ENCODE results near the gene APEX2. TPM values are rescaled to one million over a fixed set of nuclear protein-coding genes. Genes with fewer than 3 reads are reported as not detected.

The APEX2 gene
- polyA plus RNA-seq, 1 donor from 2014 or later: 3.0 TPM

GRCh38 chrX:54995621-54996020, 4.5 kb upstream of the APEX2 start:
- H3K9me2 ChIP-seq (ENCODE audit: insufficient read depth, low read length): no peaks in the 10 kb centered on the region
- TF ChIP-seq MXI1 (conservative IDR thresholded peaks at IDR 0.05; ENCODE audit: poor library complexity, severe bottlenecking) (no peak), EZH2 (IDR thresholded peaks at IDR 0.05; ENCODE audit: borderline replicate concordance, insufficient read depth, low read length, poor library complexity, severe bottlenecking) (no peak), CTCF (IDR thresholded peaks at IDR 0.05; ENCODE audit: poor library complexity, severe bottlenecking) (no peak), SMC3 (conservative IDR thresholded peaks at IDR 0.05; ENCODE audit: poor library complexity) (no peak), POLR2AphosphoS5 (IDR thresholded peaks at IDR 0.05) (no peak), EP300 (conservative IDR thresholded peaks at IDR 0.05; ENCODE audit: poor library complexity, severe bottlenecking) (no peak), RAD21 (conservative IDR thresholded peaks at IDR 0.05) (no peak), TAF1 (IDR thresholded peaks at IDR 0.05; ENCODE audit: low read depth) (no peak), REST (IDR thresholded peaks at IDR 0.05; ENCODE audit: borderline replicate concordance) (no peak)
- H3K27me3 ChIP-seq (ENCODE audit: insufficient read depth, low read depth, low read length): no peaks in the 10 kb centered on the region
- no peak overlapping the region for H3K4me3 ChIP-seq (ENCODE audit: low read length)
- H3K4me2 ChIP-seq (ENCODE audit: low read length): no peak overlapping the region
- no peak overlapping the region for H3K9ac ChIP-seq (ENCODE audit: low read length)
- H3K9me3 ChIP-seq (ENCODE audit: low read length): no peaks in the 10 kb centered on the region
- no peaks in the 10 kb centered on the region for H3F3A ChIP-seq (ENCODE audit: insufficient read depth, low read length, poor library complexity, severe bottlenecking)
- no peaks in the 10 kb centered on the region for H4K20me1 ChIP-seq (ENCODE audit: insufficient read depth)
- H3K79me2 ChIP-seq (replicated peaks; ENCODE audit: insufficient read depth, low read length): no peaks in the 10 kb centered on the region
- no peak overlapping the region for H3K27ac ChIP-seq (ENCODE audit: low read length)
- H3K36me3 ChIP-seq (ENCODE audit: insufficient read depth, low read length): no peaks in the 10 kb centered on the region
- H2AFZ ChIP-seq (ENCODE audit: low read depth, low read length): no peak overlapping the region

GRCh38 chrX:55004231-55004630, 4.1 kb downstream of the APEX2 start:
- H3K9me3 ChIP-seq (ENCODE audit: low read length): no peaks in the 10 kb centered on the region
- no peaks in the 10 kb centered on the region for H3K36me3 ChIP-seq (ENCODE audit: insufficient read depth, low read length)
- H2AFZ ChIP-seq (ENCODE audit: low read depth, low read length): no peak overlapping the region
- no peaks in the 10 kb centered on the region for H3K79me2 ChIP-seq (replicated peaks; ENCODE audit: insufficient read depth, low read length)
- H3K27me3 ChIP-seq (ENCODE audit: insufficient read depth, low read depth, low read length): no peaks in the 10 kb centered on the region
- H3K4me2 ChIP-seq (ENCODE audit: low read length): no peak overlapping the region
- H3K27ac ChIP-seq (ENCODE audit: low read length): no peak overlapping the region
- no peaks in the 10 kb centered on the region for H3K9me2 ChIP-seq (ENCODE audit: insufficient read depth, low read length)
- H3K9ac ChIP-seq (ENCODE audit: low read length): no peak overlapping the region
- no peaks in the 10 kb centered on the region for H4K20me1 ChIP-seq (ENCODE audit: insufficient read depth)
- no peaks in the 10 kb centered on the region for H3F3A ChIP-seq (ENCODE audit: insufficient read depth, low read length, poor library complexity, severe bottlenecking)
- H3K4me3 ChIP-seq (ENCODE audit: low read length): no peak overlapping the region
- TF ChIP-seq POLR2AphosphoS5 (IDR thresholded peaks at IDR 0.05): no peak

GRCh38 chrX:55005256-55005655, 5.1 kb downstream of the APEX2 start:
- Histone ChIP-seq H3K9me2 (ENCODE audit: insufficient read depth, low read length) (no peaks in the 10 kb centered on the region), H3K9ac (ENCODE audit: low read length) (no peak overlapping the region), H3K79me2 (replicated peaks; ENCODE audit: insufficient read depth, low read length) (no peaks in the 10 kb centered on the region), H3K27me3 (ENCODE audit: insufficient read depth, low read depth, low read length) (no peaks in the 10 kb centered on the region), H3K9me3 (ENCODE audit: low read length) (no peaks in the 10 kb centered on the region), H4K20me1 (ENCODE audit: insufficient read depth) (no peaks in the 10 kb centered on the region), H3K27ac (ENCODE audit: low read length) (no peak overlapping the region), H3K36me3 (ENCODE audit: insufficient read depth, low read length) (no peaks in the 10 kb centered on the region), H3F3A (ENCODE audit: insufficient read depth, low read length, poor library complexity, severe bottlenecking) (no peaks in the 10 kb centered on the region), H3K4me3 (ENCODE audit: low read length) (no peak overlapping the region), H3K4me2 (ENCODE audit: low read length) (no peak overlapping the region), H2AFZ (ENCODE audit: low read depth, low read length) (no peak overlapping the region)
- TF ChIP-seq MXI1 (conservative IDR thresholded peaks at IDR 0.05; ENCODE audit: poor library complexity, severe bottlenecking): no peak
